Activated T-helper 1 cell treated with anti-CD3 and anti-CD28 coated beads, Interleukin-2, amount 50 U/mL, for 16 hours (primary cell): ENCODE measurements around the gene MOB1A.
"Not testable (repeated sequence)": the region's sequence is repeated elsewhere in the genome, so short reads cannot be mapped to it uniquely, and the experiment has no call there.

Experiments
- DNase-seq, 2 donors: peaks; one replicate each; pipeline ENCODE4 v3.0.0-alpha.2; 2020; ENCODE audit warnings: low read depth in 1 of 2, low spot score in 1 of 2

MOB1A gene

DNA sequence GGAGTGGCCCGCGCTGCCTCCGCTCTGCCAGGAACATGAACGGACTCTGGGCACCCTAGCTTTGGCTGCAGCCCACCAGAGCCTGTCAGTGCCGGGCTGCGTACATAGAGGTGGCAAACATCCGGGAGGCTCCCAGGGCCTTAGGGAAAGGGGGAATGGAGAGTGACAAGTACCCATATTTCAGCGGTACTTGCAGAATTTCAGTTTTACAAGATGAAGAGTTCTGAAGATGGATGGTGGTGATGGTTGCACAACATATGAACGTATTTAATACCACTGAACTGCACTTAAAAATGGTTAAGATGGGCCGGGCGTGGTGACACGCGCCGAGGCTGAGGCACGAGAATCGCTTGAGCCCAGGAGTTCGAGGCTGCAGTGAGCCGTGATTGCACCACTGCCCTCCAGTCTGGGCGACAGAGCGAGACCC is 20.6 kb upstream of the MOB1A start:
- no peak for DNase-seq

GRCh38 chr2:74198461-74199274 is 20.0 kb upstream of the MOB1A start, which contains the start of gene MTHFD2:
MTHFD2 (plus strand) TSS chr2:74198615; CDS start chr2:74198642, 27 bp downstream.
- DNase-seq: peak; percentile 78 to 85

DNA sequence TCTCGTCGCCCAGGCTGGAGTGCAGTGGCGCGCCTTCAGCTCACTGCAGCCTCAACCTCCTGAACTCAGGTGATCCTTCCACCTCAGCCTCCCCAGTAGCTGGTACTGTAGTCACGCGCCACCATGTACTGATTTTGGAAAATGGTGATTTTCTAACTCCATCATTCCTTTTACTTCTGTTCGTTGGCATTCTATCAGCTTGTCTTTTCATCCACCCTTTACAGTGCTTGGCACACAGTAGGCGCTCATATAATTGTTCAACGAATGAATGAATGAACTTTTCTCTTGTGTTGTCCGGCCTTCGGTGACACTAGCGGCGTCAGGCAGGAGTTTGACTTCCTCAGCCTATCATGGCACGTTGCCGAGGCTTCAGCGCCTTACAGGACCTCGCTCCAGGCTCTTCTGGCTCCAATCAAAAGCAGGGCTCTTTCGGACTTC is 19.4 kb upstream of the MOB1A start:
- no peak for DNase-seq

DNA sequence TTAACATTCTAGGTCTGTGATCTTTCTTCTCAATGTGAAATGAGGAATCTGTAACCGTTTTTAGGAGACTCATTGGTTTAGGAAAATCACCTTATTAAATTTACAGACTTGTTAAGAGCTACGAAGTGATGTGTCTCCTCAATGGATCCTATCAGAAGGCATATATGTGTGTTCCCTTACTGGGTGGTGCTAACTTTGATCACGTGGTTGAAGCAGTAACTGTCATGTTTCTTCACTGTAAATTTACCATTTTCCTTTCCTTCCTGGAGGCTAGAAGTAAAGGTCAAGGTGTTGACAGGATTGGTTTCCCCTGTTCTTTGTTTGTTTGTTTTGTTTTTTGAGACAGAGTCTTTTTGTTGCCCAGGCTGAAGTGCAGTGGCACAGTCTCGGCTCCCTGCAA is 18.4 kb upstream of the MOB1A start:
- no peak for DNase-seq

- no peak for DNase-seq
Observed at GRCh38 chr2:74194799-74195198, 16.1 kb upstream of the MOB1A start.

DNA sequence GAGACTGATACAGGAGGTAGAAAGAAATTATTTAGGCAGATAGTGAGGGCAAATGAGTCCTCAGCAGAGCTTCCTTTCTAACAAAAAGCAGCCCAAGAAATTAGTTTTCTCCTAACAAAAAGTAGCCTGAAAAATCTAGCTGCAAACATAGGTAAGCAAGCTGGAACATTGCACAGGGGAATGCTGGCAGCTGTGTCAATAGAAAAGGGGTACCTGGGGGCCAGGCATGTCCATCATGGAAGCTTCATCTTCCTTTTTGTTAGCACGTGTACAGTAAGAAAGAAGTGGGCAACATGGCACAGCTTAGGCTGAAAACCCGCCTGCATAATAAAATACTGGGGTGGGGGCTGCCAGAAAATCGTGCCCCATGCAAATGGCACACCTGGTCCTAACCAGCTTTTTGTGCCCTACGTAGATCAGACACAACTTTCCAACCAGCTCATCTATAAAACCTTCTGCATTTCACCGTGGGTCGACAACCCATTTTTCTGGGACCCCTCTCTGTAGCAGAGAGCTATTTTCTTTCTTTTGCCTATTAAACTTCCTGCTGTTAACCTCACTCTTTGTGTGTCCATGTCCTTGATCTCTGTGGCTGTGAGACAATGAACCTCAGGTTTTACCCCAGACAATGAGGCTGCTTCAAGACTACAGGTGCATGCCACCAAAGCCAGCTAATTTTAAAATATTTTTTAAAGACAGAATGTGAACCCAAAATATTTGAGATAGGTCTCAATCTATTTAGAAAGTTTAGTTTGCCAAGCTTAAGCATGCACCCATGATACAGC is 13.1 kb upstream of the MOB1A start:
- no peak for DNase-seq

GRCh38 chr2:74188696-74189095 is 10.0 kb upstream of the MOB1A start:
- DNase-seq: no peak

- no peak for DNase-seq
Observed at GRCh38 chr2:74188018-74188601, 9.4 kb upstream of the MOB1A start.

DNA sequence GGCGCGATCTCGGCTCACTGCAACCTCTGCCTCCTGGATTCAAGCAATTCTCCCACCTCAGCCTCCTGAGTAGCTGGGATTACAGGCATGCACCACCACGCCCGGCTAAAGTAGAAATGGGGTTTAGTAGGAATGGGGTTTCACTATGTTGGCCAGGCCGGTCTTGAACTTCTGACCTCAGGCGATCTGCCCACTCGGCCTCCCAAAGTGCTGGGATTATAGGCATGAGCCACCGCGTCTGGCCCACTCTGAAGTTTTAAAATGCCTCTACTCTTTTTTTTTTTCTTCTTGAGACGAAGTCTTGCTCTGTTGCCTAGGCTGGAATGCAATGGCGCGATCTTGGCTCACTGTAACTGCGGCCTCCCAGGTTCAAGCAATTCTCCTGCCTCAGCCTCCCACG is 8.0 kb upstream of the MOB1A start:
- DNase-seq: not testable (repeated sequence)

- DNase-seq: no peak
Observed at GRCh38 chr2:74186038-74186437, 7.4 kb upstream of the MOB1A start.

GRCh38 chr2:74183878-74184277 is 5.2 kb upstream of the MOB1A start:
- no peak for DNase-seq

GRCh38 chr2:74181739-74182138 is 3.1 kb upstream of the MOB1A start:
- DNase-seq: no peak

- DNase-seq: no peak
Observed at GRCh38 chr2:74179063-74179865, 585 bp upstream of the MOB1A start.

DNA sequence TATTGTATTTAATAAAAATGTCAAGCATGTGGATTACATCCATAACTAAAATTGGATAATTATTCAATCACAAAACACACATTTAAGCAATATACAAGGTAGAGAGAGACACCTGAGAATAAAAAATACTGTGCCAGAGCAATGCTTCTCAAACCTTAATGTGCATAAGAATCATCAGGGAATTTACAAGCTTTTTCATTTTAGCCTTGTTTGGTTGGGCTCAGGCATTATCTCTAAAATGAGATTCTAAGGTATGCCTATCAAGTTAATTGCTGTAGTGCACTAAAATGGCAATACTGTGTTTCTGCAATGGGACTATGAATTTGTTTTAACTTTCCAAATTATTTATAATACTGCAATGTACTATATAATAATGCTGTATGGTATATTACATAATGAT is 983 bp downstream of the MOB1A start:
- DNase-seq: no peak

- DNase-seq: no peak
Observed at GRCh38 chr2:74174909-74175308, 3.8 kb downstream of the MOB1A start.

DNA sequence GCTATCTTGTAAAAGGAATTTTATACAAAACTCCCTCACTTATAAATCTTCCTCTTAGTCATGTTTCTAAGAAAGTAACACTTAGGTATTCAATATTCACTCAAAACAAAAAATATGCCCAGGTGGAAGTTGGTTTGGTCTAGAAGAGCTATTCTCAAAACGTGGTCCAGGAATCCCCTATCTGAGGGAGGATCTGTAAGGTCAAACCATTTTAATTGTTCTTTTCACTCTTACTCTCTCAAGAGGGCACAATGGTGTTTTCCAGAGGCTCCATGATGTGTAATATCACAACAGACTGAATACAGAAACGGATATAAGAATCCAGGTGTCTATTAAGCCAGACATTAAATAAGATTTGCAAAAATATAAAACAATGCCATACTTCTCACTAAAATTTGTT is 9.9 kb downstream of the MOB1A start:
- no peak for DNase-seq

DNA sequence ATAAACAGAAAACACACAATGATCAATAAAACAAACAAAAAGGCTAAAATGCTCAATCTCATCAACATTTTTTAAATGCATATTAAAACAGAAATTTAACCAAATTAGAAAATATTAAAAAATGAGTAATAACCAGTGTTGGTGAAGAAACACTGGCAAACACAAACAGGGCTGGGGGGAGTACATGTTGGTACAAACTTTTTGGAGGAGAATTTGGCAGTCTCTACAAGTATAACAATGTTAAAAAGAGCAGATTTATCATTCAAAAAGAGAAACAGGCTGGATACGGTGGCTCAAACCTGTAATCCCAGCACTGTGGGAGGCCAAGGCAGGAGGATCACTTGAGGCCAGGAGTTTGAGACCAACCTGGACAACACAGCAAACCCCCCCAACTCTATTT is 13.9 kb downstream of the MOB1A start:
- DNase-seq: no peak

DNA sequence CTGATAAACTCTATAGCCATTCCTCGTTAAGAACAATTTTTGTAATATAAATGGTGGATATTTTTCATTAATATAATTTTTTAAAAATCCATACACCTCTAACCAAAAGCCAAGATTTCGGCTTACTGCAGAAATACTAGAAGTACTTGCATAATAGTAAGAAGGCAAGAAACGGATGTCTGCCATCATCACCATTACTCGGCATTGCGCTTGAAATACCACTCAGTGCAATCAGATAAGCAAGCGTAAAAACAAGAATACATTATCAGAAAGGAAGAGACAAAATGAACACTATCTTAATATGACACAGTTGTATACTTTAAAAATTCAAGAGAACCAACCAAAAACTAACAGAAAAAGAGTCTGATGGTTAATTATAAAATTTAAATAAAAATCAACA is 15.7 kb downstream of the MOB1A start:
- DNase-seq: no peak

DNA sequence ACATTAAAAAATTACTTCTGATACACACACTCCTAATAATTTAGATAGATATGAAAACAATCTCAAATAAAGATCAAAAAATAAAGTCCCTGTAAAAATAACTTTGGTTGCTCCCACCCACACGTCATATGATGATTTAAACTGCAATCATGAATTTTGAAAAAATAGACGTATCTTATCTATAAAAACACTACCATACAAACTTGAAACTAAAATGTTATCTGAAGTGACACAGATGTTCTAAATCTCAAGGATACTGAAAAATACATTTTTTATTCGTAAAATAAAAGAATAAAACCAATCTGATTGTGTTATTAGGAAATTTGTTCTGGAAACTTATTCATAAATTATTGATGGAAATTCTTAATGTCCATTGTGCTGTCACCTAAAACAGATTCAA is 22.8 kb downstream of the MOB1A start:
- DNase-seq: no peak

DNA sequence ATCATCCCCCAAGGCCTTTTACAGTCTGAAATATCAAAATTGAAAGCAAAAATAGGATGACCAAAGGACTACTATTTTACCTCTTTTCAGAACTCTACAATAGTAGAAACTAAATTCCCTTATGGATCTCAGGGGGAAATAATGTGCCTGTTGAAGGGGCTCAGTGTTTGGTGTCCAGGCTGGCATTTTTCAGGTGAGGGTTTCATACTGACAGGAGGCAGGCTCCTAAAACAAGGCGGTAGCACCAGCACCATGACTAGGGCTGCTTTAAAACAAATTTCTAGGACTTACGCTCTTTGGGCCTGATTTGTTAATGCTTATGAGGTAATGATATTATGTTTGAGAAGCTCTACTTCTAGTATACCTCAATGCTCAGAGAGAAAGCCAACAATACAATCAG is 25.7 kb downstream of the MOB1A start:
- no peak for DNase-seq
